ENCODE data around the gene HOXB2.

The HOXB2 gene

GRCh38 chr17:48565022-48565554 is 20.2 kb upstream of the HOXB2 start:
- DNase-seq: no peak

DNA sequence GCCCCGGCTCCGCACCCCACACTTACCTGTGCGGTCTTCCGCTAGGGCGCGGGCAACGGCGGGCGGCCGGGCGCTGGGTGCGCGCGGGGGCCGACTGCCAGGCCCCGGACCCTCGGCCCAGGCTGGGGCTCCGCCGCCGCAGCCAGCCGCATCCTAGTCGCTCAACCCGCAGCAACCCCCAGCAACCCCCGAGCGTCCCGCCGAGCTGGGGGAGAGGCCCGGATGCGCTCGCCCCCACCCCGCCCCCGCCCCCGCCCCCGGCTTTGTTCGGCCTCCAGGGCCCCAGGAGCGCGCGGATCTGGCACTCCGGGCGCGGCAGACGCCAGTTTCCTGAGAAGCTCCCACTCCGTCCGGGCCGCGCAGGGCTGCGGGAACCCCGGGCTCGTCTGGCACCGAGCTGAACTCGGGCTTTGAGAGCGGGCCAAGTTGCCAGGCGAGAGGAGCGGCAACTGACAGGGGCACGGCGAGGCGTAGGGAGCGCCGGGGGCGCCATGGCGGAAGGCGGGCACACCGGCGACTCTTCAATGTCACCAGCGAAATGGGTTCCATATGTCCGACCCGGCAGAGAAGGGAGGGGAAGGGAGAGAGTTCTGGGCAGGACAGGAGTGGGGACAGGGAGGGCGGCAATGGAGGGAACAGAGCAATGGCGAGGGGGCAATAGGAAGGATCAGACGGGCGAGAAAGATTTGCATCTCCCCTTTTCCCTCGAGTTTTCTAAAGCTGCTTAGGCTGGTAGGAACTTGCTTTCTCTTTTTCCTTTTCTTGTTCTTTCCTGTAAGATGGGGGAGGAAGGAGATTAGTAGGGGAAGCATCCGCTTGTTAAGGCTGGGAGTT is 19.5 kb upstream of the HOXB2 start:
- DNase-seq: no peak

- no peak for DNase-seq
Observed at GRCh38 chr17:48563867-48564187, 18.9 kb upstream of the HOXB2 start.

GRCh38 chr17:48563385-48563838 is 18.5 kb upstream of the HOXB2 start:
- no peak for DNase-seq

- no peak for DNase-seq
Observed at GRCh38 chr17:48562934-48563333, 18.0 kb upstream of the HOXB2 start.

GRCh38 chr17:48561884-48562810 is 17.2 kb upstream of the HOXB2 start:
- no peak for DNase-seq

DNA sequence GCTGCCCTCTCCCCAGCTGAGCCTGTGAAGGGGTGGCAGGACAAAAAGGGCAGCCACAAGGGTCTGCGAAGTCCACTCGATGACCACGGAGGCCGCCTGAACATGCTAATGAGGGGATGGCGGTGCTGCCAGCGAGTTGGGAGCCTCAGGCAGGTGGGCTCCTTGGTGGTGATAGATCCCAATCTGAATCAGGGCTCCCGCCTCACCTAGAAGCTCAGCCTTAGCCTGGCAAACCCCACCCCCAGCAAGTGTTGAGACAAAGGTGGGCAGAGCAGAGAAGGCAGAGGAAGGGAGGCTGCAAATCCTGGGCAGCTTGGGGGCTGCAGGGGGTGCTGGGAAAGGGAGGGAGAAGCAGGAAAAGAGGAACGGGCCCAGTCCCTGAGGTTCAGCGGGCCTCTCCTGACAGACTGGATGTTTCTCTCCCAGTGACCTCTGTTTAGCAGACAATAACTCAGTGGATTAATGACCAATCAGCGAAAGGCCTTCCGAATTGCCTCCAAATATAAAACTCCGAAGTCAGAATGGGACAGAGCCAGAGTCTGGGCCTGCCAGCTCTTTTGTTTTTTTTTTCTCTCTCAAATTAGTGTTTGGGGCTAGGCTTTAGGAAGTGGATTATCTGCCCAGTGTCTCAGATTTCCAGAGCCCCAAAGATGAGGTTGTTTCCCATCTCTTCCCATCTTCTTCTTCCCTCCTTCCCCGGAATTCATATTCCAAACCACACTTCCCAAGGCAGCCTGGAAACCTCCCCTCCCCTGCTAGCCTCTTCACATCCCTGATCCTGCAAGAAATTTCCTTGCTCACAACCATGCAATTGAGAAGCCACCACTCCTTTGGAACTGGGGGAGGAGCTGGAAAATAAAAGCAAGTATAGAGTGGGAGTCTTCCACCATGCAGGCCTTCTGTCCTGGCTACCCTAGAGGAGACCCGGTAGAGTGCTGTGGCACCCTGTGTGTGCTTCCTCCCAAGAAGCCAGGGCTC is 15.2 kb upstream of the HOXB2 start:
- no peak for DNase-seq

DNA sequence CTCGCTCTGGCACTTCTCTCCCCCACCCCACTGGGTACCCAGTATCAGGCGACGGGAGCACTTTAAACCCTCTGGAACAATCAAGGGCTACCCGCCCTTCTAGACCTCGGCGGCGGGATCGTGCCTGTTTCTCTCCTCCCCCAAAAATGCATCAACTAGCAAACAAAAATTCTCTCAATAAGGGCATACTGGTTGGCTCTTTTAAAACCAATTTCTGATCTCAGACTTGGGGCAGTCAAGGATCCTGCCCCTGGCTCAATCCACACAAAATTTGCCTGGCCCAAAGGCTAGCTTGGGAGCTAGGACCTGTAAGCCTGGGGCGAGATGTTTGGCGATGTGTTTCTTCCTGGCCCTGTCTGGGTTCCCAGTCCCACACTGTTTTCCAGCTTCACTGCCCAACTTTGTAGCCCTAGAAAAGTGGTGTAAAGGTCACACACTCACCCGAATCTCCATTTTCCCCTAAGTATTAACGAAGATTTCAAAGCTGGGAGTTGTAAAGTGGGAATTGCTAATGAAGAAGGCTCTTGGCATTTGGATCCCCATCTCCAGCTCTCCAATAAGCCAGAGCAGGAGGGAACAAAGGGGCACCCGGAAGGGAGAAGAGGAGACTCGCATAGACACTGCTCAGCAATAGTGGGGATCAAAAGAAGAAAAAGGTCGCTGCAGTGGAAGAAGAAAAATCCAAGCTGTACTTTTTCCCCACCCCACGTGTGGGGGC is 14.4 kb upstream of the HOXB2 start:
- no peak for DNase-seq

DNA sequence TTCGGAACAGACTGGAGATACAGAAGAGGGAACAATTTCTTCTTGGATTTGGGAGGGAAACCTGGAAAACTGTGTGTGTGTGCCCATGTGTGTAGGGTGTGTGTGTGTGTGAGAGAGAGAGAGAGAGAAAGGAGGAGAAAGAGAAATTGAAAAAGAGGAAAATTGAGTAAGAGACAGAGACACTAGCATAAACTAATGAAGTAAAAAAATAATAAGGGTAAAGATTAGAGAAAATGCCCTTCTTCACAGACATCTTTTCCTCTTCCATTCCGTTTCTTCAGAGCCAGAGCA is 13.9 kb upstream of the HOXB2 start:
- peak; percentile 19 for DNase-seq

- no peak for DNase-seq
Observed at GRCh38 chr17:48558057-48558830, 13.3 kb upstream of the HOXB2 start.

- DNase-seq: peak; percentile 10
Observed at GRCh38 chr17:48556576-48557401, 11.9 kb upstream of the HOXB2 start.

GRCh38 chr17:48556229-48556575 is 11.3 kb upstream of the HOXB2 start:
- DNase-seq: peak; percentile 3

DNA sequence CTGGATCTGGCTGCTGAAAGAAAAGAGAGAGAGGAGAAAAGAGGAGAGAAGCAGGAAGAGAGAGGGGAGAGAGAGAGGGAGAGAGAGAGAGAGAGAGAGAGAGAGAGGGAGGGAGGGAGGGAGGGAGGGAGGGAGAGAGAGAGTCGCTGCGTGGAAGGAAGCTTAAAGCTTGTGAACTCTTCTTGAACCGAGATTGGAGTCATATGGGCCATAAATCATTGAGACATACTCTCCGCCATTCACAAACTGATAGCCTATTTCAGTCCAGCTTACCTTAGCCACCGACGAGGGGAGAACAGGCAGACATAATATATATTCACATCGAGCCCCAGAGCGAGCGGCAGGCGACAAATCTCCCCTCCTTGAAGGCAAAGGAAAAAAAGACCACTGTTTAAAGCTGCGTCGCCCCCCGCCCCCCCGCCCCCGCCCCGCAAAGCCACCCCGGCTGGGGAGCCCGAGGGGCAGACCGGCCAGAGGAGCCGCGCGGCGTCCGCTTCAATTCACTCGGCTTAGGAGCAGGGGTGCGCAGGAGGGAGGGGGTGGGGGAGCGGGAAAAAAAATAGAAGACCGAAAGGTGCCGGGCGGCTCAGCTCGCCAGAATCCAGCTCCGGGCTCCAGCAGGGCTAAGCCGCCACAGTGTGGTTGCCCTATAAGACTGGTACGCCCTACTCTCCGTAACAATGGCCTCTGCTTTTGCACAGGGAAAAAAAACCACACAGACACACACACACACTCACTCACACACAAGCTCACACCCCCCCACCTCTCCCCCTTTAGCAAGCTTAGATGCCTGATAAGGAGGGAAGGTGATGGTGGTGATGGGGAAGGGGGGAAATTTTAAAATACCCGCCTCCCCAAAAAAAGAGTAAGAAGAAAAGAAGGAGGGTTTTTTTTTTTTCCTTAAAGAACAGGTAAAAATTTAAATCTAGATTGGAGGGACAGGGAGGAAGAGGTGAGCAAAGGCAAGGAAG is 10.6 kb upstream of the HOXB2 start:
- DNase-seq: peak; percentile 46

DNA sequence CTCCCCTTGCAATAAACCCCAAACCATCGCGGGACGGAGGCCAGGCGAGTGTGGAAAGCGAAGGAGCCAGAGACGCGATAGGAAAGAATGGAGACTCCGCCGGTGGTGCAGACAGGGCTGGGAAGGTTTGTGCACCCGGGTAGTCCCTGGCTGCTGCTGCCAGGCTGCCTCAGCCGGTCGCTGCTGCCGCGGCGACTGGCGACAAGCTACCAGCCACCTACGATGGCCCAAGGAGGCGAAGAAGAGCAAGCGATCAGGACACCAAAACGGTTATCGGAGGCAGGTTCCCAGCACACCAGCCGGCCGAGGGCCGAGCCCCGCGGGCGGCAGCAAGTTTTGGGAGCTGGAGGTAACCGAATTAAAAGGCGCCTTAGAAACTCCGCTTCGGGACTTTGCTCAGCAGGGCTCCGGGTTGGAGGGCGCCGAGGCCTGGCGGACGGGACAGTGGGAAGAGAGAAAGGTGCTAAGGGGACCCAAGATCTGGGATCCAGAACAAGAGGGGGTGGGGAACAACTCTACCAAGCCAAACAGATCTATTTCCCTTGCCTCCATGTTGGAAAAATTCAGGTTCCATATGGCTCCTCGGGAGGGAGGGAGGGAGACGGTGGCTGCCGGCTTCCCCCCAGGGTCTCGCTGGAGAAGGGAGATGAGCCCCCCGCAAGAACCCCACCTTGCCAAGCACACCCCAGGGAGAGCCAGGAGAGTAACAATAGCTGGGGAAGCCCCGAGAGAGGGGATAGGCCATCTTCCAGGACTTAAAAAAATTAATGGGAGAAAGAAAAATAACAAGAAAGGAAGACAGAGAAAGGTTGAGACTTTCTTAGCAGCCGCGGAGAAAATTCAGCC is 9.7 kb upstream of the HOXB2 start:
- DNase-seq: peak; percentile 54

DNA sequence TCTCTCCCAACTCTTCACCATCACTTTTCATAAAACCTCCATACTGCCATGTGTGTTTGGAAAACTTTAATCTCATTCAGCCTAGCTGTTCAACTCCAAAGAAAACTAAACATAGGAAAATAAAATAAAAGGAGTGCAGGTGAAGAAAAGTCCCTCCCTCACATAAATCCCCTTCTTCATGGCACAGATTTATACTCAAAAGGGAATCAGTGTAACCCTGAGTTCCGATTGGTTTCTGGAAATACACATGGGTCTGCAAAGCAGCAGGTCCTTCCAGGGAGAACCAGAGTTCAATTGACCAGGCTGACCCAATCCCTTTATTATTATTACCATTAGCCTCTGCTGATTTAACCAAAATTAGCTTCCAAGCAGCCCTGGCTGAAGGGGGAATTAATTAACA is 8.9 kb upstream of the HOXB2 start:
- peak; percentile 39 for DNase-seq

DNA sequence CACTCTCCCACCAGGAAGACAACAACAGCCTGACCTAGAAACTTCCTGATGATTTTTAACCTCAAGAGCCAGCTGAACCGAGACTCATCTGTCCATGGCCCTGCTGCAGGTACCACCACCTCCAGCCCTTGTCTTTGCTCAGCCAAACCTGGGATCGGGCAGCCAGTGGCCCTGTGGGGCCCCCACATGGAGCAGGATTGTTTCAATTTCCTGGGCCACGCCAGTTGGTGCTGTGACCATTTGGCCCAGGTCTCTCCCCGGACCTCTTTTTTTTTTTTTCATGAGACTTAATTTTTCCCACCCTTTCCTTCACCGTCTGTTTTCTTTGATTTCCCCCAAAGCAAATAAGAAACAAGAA is 8.3 kb upstream of the HOXB2 start:
- peak; percentile 18 for DNase-seq

DNA sequence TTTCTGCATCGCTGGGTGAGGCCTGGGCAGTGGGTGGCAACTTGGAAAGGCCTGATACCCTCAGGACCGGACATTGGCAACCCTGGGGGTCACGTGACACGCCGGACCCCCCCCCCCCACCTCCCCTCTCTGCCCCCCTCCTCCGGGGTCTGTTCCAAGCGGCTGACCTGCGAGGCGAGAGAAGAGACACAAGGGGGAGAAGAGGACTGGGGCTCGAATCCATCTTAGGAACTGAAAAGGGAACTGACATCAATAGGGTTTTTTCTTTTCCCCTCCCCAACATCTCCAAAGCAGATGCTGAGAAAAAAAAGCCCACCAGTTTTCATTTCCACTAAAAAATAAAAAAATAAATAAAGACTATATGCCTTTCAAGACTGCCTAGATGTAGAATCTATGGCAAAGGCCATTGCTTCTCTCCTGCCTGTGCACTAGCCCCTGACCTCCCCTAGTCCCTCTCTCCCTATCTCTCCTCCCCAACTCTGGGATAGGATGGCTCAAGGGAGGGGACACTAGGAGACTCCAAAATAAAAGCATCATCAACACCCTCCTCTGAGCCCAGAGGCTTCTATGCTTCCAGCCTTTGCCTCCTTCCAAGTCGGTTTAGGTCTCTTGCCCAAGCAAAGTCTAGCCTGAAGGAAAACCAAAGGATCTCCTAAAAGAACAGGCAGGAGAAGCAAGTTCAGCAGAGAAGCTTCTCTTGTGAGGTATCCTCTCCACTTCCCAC is 7.7 kb upstream of the HOXB2 start:
- peak; percentile 35 for DNase-seq
